Occipital lobe (tissue), 2 donors: ENCODE measurements around the gene CERS6. TPM values are rescaled to one million over a fixed set of nuclear protein-coding genes. Genes with fewer than 3 reads are reported as not detected.

Source experiments
- DNase-seq: peaks from one replicate; lab custom pipeline; 2025; lab: John Stamatoyannopoulos, UW
- total RNA-seq: library from RNA; depleted of rRNA; stranded (reverse); fragments of >200 nt; gene quantifications from one replicate; pipeline ENCODE4 v1.2.3, GENCODE V29; 2014

Gene CERS6
- total RNA-seq, 1 donor from 2014 or later = 146 TPM

- no peak for DNase-seq
These were observed 238.8 kb downstream of the CERS6 start for GRCh38 chr2:168694866-168695265.

- DNase-seq = no peak
These were observed 241.6 kb downstream of the CERS6 start for GRCh38 chr2:168697668-168698121.

GRCh38 chr2:168698969-168699368, 242.9 kb downstream of the CERS6 start:
- DNase-seq = no peak

- DNase-seq = no peak
These were observed 243.9 kb downstream of the CERS6 start for GRCh38 chr2:168699844-168700417.

GRCh38 chr2:168700615-168701245, 244.7 kb downstream of the CERS6 start:
- DNase-seq = no peak

GRCh38 chr2:168702579-168702978, 246.5 kb downstream of the CERS6 start:
- DNase-seq = no peak

GRCh38 chr2:168703926-168704325, 247.9 kb downstream of the CERS6 start:
- no peak for DNase-seq

- no peak for DNase-seq
These were observed 249.7 kb downstream of the CERS6 start for GRCh38 chr2:168705534-168706470.

GRCh38 chr2:168706806-168707205, 250.7 kb downstream of the CERS6 start:
- no peak for DNase-seq

- no peak for DNase-seq
These were observed 252.0 kb downstream of the CERS6 start for GRCh38 chr2:168708080-168708479.

GRCh38 chr2:168710754-168711467, 254.8 kb downstream of the CERS6 start:
- no peak for DNase-seq

- no peak for DNase-seq
These were observed 256.0 kb downstream of the CERS6 start for GRCh38 chr2:168712053-168712452.

- no peak for DNase-seq
These were observed 257.3 kb downstream of the CERS6 start for GRCh38 chr2:168713325-168713724.

- DNase-seq = no peak
These were observed 259.8 kb downstream of the CERS6 start for GRCh38 chr2:168715849-168716248.

GRCh38 chr2:168716839-168717238, 260.8 kb downstream of the CERS6 start:
- no peak for DNase-seq

GRCh38 chr2:168717790-168718502, 261.9 kb downstream of the CERS6 start:
- DNase-seq = no peak

- no peak for DNase-seq
These were observed 262.6 kb downstream of the CERS6 start for GRCh38 chr2:168718622-168719021.

- DNase-seq = no peak
These were observed 263.4 kb downstream of the CERS6 start for GRCh38 chr2:168719446-168719845.

- no peak for DNase-seq
These were observed 266.5 kb downstream of the CERS6 start for GRCh38 chr2:168722592-168722991.

GRCh38 chr2:168723275-168723899, 267.3 kb downstream of the CERS6 start:
- DNase-seq = no peak

GRCh38 chr2:168726375-168726774, 270.3 kb downstream of the CERS6 start:
- DNase-seq = no peak
